Gastroesophageal sphincter (tissue), 4 donors: Measurements from ENCODE around the gene SVBP. TPM values are rescaled to one million over a fixed set of nuclear protein-coding genes. Genes with fewer than 3 reads are reported as not detected.
"Not testable (repeated sequence)": the region's sequence is repeated elsewhere in the genome, so short reads cannot be mapped to it uniquely, and the experiment has no call there.

Source experiments
- ATAC-seq: fragments of 150-250 bp; one replicate; pipeline ENCODE4 v1.9.1; 2016; ENCODE audit warnings: mild to moderate bottlenecking, moderate library complexity
- H3K27ac ChIP-seq, 4 donors: fragments of 200-600 bp; sonication (generic) in 3 of 4; 1 replicate in 3 of 4; 2 replicates in 1 of 4; pipeline ENCODE4 v1.5.1; 2016 to 2019
- H3K27me3 ChIP-seq: fragments of 200-600 bp; sonication (generic); one replicate; pipeline ENCODE4 v1.5.1; 2019
- H3K36me3 ChIP-seq, 2 donors: fragments of 200-600 bp; sonication (generic); one replicate each; pipeline ENCODE4 v1.5.1; 2019; ENCODE audit warnings: control low read depth in 1 of 2
- H3K4me1 ChIP-seq, 3 donors: fragments of 200-600 bp; sonication (generic); 1 replicate in 2 of 3; 2 replicates in 1 of 3; pipeline ENCODE4 v1.5.1; 2016 to 2019; ENCODE audit warnings: control low read depth in 2 of 3
- H3K4me3 ChIP-seq, 2 donors: fragments of 200-600 bp; sonication (generic); one replicate each; pipeline ENCODE4 v1.5.1; 2019; ENCODE audit warnings: mild to moderate bottlenecking in 1 of 2, moderate library complexity in 1 of 2
- H3K9me3 ChIP-seq, 3 donors: fragments of 200-600 bp; sonication (generic); one replicate each; pipeline ENCODE4 v1.5.1; 2017 to 2019; ENCODE audit warnings: control low read depth in 2 of 3
- EP300 ChIP-seq: sonication (generic); formaldehyde crosslinking; IDR thresholded peaks from one replicate; pipeline ENCODE4 v1.6.1; 2017; ENCODE audit warnings: antibody characterized with exemption, mild to moderate bottlenecking
- POLR2A ChIP-seq, 2 donors: fragments of 450-650 bp; IDR thresholded peaks; one replicate each; pipeline ENCODE4 v1.6.1; 2017; ENCODE audit warnings: antibody characterized with exemption in 2 of 2, mild to moderate bottlenecking in 2 of 2, moderate library complexity in 1 of 2
- POLR2AphosphoS5 ChIP-seq: sonication (generic); formaldehyde crosslinking; IDR thresholded peaks from one replicate; pipeline ENCODE4 v1.6.1; 2017; ENCODE audit warnings: antibody characterized with exemption
- WGBS, 2 donors: methylation state at CpG; one replicate each; pipeline ENCODE4 v1.1.5; 2018; ENCODE audit warnings: low coverage in 1 of 2; 5-methylcytosine and 5-hydroxymethylcytosine counted together
- total RNA-seq, 4 donors: library from RNA; depleted of rRNA; stranded (reverse); fragments of >200 nt; gene quantifications; one replicate each; pipeline ENCODE4 v1.1.0, GENCODE V29; 2016
- TF ChIP-seq, protein P1 (sequence below), 4 experiments: fragments of 200-600 bp in 2 of 4; fragments of 450-650 bp in 2 of 4; sonication (generic) in 1 of 4; IDR thresholded peaks; one replicate each; pipeline ENCODE4 v1.5.1; 2017 to 2019; ENCODE audit warnings: antibody characterized with exemption in 4 of 4, mild to moderate bottlenecking in 2 of 4, moderate library complexity in 2 of 4

SVBP gene
- total RNA-seq, 4 donors from 2014 or later: 21.3 to 36.5 (median 22.6) TPM

DNA sequence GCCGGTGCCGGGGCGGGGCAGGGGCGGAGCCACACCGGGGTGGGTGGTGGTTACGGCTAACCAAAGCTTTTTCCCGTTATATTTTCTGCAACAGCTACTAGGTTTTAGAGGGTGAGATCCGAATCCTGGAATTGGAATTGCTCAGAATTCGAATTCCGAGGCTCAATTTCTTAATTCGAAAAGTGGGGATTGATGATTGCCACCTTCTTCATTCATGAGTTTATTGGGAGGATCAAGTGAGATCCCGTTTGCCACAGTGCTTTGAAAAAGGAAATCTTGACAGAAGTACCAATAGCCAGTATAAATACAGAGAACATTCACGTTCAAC is 207 bp upstream of the SVBP start:
- Histone ChIP-seq H3K4me1 (peaks cover 0 to 30% (median 9%) of the 10 kb centered on the region in 3 donors), H3K4me3 (peak overlapping the region; percentile 80 to 82), H3K36me3 (no peaks in the 10 kb centered on the region), H3K27me3 (no peaks in the 10 kb centered on the region), H3K9me3 (no peaks in the 10 kb centered on the region), H3K27ac (peak overlapping the region in 3 of 4 donors; percentile 95 to 98 (median 96))
- no peak for TF ChIP-seq POLR2A (IDR thresholded peaks at IDR 0.05)
- no peak for ATAC-seq
- WGBS, 2 donors: 0% methylated on average over 7 to 8 of the region's 13 CpGs

DNA sequence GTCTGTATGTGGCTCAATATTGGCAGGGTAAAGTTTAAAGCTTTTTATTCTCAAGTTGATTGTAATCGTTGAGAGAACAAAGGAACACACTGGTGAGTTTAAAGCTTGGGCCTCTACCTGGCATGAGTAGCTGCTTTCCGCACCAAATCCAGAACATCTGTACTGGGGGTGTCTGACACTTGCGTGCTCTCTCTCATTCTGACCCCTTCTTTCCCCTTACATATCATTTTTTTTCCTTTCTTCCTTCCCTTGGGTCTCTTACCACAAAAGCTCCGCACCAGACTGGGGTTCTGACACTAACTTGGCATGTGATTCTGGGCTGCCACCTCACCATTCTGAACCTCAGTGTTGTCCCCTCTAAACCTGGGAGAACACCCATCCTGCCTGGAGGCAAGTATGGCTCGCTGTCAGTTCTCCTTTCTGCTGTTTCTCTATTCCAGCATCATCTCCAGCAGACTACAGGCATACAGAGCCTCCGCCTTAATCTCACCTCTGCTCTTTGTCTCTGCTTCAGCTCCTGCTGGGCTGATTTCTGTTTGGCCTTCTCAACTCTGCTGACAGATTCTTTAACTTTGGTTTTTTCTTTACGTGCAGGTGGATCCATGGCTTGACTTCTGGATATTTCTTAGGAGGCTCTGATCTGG is 1.1 kb downstream of the SVBP start:
- 12 to 19% methylated on average over 7 of the region's 7 CpGs for WGBS, 2 donors
- Histone ChIP-seq H3K36me3 (peaks cover 0 to 6% of the 10 kb centered on the region in 2 donors), H3K4me1 (peaks cover 0 to 26% (median 9%) of the 10 kb centered on the region in 3 donors), H3K27me3 (no peaks in the 10 kb centered on the region), H3K4me3 (peak overlapping the region; percentile 80 to 82), H3K27ac (peak overlapping the region; percentile 95 to 98 (median 96)), H3K9me3 (no peaks in the 10 kb centered on the region)
- TF ChIP-seq POLR2A (IDR thresholded peaks at IDR 0.05): no peak
- no peak for TF ChIP-seq POLR2AphosphoS5
- TF ChIP-seq, protein P1, sequence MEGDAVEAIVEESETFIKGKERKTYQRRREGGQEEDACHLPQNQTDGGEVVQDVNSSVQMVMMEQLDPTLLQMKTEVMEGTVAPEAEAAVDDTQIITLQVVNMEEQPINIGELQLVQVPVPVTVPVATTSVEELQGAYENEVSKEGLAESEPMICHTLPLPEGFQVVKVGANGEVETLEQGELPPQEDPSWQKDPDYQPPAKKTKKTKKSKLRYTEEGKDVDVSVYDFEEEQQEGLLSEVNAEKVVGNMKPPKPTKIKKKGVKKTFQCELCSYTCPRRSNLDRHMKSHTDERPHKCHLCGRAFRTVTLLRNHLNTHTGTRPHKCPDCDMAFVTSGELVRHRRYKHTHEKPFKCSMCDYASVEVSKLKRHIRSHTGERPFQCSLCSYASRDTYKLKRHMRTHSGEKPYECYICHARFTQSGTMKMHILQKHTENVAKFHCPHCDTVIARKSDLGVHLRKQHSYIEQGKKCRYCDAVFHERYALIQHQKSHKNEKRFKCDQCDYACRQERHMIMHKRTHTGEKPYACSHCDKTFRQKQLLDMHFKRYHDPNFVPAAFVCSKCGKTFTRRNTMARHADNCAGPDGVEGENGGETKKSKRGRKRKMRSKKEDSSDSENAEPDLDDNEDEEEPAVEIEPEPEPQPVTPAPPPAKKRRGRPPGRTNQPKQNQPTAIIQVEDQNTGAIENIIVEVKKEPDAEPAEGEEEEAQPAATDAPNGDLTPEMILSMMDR (IDR thresholded peaks at IDR 0.05): no peak
- TF ChIP-seq EP300: no peak
- no peak for ATAC-seq

DNA sequence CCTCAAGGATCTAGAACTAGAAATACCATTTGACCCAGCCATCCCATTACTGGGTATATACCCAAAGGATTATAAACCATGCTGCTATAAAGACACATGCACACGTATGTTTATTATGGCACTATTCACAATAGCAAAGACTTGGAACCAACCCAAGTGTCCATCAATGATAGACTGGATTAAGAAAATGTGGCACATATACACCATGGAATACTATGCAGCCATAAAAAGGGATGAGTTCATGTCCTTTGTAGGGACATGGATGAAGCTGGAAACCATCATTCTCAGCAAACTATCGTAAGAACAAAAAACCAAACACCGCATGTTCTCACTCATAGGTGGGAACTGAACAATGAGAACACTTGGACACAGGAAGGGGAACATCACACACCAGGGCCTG is 2.4 kb downstream of the SVBP start:
- H3K9me3 ChIP-seq, H3K36me3 ChIP-seq, ATAC-seq, H3K27me3 ChIP-seq, H3K27ac ChIP-seq, H3K4me3 ChIP-seq: not testable (repeated sequence)
- 93 to 96% methylated on average over 3 of the region's 3 CpGs for WGBS, 2 donors
- H3K4me1 ChIP-seq: peaks cover 0 to 26% (median 9%) of the 10 kb centered on the region in 3 donors

DNA sequence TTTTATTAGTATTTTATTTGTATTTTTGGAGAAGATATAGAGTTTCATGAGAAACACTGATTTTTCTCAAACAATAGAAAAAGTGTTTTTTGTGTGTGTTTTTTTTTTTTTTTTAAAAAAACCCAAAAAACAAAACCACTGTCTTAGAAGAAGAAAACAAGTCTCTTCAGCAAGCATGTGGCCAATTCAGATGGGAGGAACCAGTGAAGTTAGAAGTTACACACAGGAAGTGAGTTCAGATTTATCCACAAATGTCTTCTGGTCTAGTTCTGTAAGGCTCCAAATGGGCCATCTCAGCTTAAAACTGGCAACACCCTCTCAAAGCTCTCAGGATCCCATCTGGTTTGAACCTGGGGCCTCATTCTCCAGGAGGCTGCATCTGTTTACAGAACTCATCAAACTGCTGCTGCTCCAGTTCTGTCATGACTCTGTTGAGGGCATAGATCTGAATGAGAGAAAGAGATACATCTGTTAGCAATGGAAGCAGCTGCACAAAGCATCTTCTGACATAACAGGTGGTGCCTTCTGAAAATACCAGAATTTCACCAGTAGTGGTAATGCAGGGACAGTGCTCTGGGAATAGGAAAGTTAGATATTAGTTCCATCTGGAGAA is 10.0 kb downstream of the SVBP start:
- Histone ChIP-seq H3K4me1 (no peaks in the 10 kb centered on the region), H3K4me3 (no peak overlapping the region), H3K9me3 (no peaks in the 10 kb centered on the region), H3K27me3 (no peaks in the 10 kb centered on the region), H3K36me3 (peaks cover 0 to 35% of the 10 kb centered on the region in 2 donors), H3K27ac (peak overlapping the region in 1 of 4 donors; percentile 14)
- peak; percentile 82 for ATAC-seq
- TF ChIP-seq, protein P1 (IDR thresholded peaks at IDR 0.05): no peak
- TF ChIP-seq POLR2AphosphoS5 (no peak), EP300 (no peak), POLR2A (IDR thresholded peaks at IDR 0.05) (no peak)

DNA sequence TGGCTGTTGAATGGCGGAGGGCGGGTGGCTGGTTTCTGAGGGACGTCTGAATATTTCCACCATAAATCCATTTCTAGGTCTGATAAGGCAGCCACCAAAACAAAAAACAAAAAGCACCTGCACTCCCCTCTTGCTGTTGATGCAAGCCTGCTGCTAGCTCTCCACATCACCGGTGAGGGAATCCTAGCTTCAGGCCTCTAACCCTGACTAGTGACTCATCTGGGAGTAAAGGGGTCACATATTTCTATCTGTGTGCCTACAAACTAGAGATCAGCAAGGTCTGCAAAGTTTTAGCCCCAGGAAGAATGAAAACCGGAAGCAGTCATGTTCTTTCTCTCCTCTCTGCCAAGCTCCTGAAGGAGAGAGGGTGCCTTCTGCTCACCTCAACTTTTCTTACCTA is 10.6 kb downstream of the SVBP start:
- no peak for ATAC-seq
- H3K9me3 ChIP-seq: no peaks in the 10 kb centered on the region

More for the DNA sequence above, 10.6 kb downstream of the SVBP start:
- Histone ChIP-seq H3K27me3 (no peaks in the 10 kb centered on the region), H3K4me1 (no peaks in the 10 kb centered on the region), H3K36me3 (peaks cover 0 to 35% of the 10 kb centered on the region in 2 donors), H3K27ac (peak overlapping the region in 1 of 4 donors; percentile 14), H3K4me3 (no peak overlapping the region)
- TF ChIP-seq POLR2AphosphoS5 (no peak), EP300 (no peak), POLR2A (IDR thresholded peaks at IDR 0.05) (no peak)
- TF ChIP-seq, protein P1 (IDR thresholded peaks at IDR 0.05): no peak
- WGBS, 2 donors: 84 to 90% methylated on average over 3 to 5 of the region's 5 CpGs
